GM18526 (cell line): ENCODE results near the gene SLC66A2.

Experiments used
- POLR2A ChIP-seq: IDR thresholded peaks from 3 replicates; pipeline ENCODE4 v1.6.1; 2011; ENCODE audit not compliant: insufficient read length; ENCODE audit errors: extremely low read depth

SLC66A2 gene

GRCh38 chr18:79869591-79870300 lies 81.7 kb downstream of the SLC66A2 start:
- TF ChIP-seq POLR2A, result no peak

- TF ChIP-seq POLR2A, result no peak
Observed at GRCh38 chr18:79868811-79869541, 82.5 kb downstream of the SLC66A2 start.

DNA sequence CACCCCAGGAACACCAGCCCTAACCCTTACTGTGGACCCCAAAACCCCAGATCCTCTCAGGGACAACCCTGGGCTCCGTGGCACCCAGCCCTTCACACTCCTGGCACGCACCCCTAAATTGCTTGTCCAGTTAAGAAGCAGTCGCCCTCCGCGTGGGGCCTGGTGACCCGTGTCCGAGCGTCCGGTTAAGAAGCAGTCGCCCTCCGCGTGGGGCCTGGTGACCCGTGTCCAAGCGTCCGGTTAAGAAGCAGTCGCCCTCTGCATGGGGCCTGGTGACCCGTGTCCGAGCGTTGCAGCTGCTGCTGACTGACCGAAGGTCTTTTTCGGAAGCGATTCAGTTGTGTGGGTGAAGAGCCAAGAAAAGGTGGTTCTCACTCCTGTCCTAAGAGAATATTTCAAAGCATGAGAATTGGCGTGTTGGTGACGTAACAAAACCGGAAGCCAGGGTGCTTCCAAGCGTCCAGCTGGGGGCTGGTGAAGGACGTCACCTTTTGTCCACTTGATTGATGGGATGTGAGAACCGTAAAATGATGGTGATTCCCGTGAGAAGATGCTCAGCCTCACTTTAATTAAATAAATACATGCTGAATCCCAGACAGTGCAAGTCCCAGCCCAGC lies 83.2 kb downstream of the SLC66A2 start:
- no peak for TF ChIP-seq POLR2A

DNA sequence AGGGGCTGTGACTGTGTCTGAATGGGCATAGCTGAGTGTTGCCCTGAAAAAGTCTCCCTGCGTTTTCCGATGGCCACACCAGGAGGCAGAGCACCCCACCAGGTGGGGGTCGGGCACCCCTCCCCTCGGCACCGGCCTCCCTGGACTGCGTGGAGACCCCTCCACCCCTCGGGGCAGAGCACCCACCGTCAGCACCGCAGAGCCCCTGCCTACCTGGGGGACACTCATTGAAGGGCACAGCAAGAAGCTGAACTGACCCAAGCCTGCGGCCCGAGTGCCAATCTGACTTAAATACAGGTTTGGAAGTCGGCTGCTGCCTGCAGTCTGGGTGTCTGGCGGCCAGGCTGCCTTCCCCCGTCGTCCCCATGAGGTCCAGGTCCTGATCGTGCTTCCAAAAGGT lies 83.8 kb downstream of the SLC66A2 start:
- no peak for TF ChIP-seq POLR2A

DNA sequence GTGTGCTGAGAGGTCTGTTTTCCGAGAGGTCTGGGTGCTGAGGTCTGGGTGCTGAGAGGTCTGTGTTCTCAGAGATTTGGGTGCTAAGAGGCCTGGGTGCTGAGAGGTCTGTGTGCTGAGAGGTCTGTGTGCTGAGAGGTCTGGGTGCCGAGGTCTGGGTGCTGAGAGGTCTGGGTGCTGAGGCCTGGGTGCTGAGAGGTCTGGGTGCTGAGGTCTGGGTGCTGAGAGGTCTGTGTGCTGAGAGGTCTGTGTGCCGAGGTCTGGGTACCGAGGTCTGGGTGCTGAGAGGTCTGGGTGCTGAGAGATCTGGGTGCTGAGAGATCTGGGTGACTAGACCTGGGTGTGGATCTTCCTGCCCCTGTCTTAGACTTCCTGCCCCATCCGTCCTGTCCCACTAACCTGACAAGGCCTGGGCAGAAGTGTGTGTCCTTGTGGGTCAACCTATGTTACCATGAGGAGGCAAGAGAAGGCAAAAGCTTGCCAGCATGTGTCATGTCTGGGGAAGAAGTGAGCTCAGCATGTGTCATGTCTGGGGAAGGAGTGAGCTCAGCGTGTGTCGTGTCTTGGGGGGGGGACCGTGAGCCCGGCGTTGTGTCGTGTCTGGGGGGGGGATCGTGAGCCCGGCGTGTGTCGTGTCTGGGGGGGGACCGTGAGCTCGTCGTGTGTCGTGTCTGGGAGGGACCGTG lies 84.4 kb downstream of the SLC66A2 start:
- no peak for TF ChIP-seq POLR2A

- TF ChIP-seq POLR2A, result no peak
Observed at GRCh38 chr18:79864006-79864725, 87.3 kb downstream of the SLC66A2 start.

- no peak for TF ChIP-seq POLR2A
Observed at GRCh38 chr18:79863161-79864005, 88.1 kb downstream of the SLC66A2 start.

DNA sequence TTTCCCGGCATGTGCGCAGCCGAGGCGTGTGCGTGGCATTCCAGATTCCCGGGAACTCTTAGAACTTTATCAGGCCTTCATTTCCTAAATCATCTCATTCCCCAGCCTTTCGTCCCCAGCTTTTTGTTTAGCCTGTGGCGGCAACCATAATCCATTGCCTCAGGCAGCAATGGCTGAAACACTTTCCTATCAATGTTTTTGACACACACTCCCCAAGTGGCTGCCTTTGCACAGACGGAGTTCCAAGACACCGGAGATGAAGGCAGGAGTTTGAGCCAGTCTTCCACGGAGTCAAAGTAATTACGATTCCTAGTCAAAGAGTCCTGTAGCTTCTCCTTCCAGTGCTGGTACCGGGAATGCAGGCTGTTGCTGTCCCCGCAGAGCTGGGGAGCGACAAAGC lies 88.9 kb downstream of the SLC66A2 start:
- no peak for TF ChIP-seq POLR2A

DNA sequence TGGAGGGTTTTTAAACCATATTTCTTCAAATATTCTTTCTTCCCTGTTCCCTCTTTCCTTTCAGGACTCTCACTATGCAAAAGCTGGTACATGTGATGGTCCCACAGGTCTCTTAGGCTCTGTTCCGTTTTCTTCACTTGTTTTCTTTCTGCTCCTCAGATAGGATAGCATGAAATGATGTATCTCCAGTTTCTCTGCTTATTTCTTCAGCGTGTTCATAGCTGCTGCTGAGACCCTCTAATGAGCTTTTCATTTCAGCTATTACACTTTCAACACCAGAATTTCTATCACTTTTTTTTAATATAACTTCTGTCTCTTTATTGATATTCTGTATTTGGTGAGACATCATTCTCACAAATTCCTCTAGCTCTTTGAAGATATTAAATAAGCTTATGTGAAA lies 89.8 kb downstream of the SLC66A2 start:
- no peak for TF ChIP-seq POLR2A

- TF ChIP-seq POLR2A, result no peak
Observed at GRCh38 chr18:79859314-79859713, 92.1 kb downstream of the SLC66A2 start.

DNA sequence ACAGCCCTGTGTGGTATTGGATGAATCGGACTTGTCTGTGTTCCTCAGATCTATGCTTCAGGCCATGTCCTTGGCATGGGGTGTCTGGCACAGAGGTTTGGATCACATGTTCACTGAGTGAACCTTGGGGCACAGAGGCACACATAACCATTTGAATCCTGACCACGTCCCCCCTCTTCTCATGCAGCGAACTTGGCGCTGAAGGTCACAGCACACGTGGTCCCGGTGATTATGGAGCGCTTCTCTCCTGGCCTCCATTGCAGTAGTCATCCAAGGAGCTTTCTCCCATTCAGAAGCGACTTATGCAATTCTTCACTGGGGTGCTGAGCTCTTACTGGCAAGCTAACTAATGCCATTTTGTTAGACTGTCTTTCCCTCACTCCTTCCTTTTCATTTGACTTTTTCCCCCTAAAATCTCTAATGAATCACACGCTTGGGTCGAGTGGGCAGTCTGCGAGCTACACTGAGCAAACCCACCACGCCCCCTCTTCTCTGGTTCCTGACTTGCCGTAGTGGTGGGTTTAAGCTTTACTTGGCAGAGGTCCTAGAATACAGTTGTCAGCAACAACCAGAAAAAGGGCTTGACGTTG lies 94.3 kb downstream of the SLC66A2 start:
- no peak for TF ChIP-seq POLR2A

- no peak for TF ChIP-seq POLR2A
Observed at GRCh38 chr18:79856119-79857007, 95.1 kb downstream of the SLC66A2 start.

- no peak for TF ChIP-seq POLR2A
Observed at GRCh38 chr18:79855147-79855933, 96.1 kb downstream of the SLC66A2 start.
